Skeletal muscle satellite cell (primary cell): Measurements from ENCODE around the gene PPM1B.

Experiments used
- H3K27me3 ChIP-seq: 2 replicates; pipeline ENCODE4 v1.7.0; 2013; ENCODE audit warnings: low read length; ENCODE audit not compliant: control insufficient read depth, insufficient read depth
- H3K36me3 ChIP-seq: 2 replicates; pipeline ENCODE4 v1.7.0; 2013; ENCODE audit warnings: mild to moderate bottlenecking, control low read depth, low read length; ENCODE audit not compliant: insufficient read depth
- H3K4me1 ChIP-seq: 2 replicates; pipeline ENCODE4 v1.7.0; 2013; ENCODE audit warnings: low read length; ENCODE audit not compliant: control insufficient read depth, insufficient read depth
- H3K4me2 ChIP-seq: 2 replicates; pipeline ENCODE4 v1.7.0; 2013; ENCODE audit warnings: mild to moderate bottlenecking, low read length
- H3K4me3 ChIP-seq: 2 replicates; pipeline ENCODE4 v1.7.0; 2013; ENCODE audit warnings: low read length
- H3K9ac ChIP-seq: 2 replicates; pipeline ENCODE4 v1.7.0; 2013; ENCODE audit warnings: mild to moderate bottlenecking, low read depth, low read length, moderate library complexity
- H3K9me3 ChIP-seq: replicated peaks from 2 replicates; pipeline ENCODE4 v1.7.0; 2013; ENCODE audit warnings: mild to moderate bottlenecking, control low read depth, low read length

Gene PPM1B

GRCh38 chr2:44184106-44184505 is 15.4 kb downstream of the PPM1B start:
- Histone ChIP-seq H3K4me1 (no peaks in the 10 kb centered on the region), H3K4me3 (no peak overlapping the region), H3K4me2 (no peak overlapping the region), H3K36me3 (peaks cover 3% of the 10 kb centered on the region), H3K9me3 (no peaks in the 10 kb centered on the region), H3K27me3 (no peaks in the 10 kb centered on the region), H3K9ac (no peak overlapping the region)

DNA sequence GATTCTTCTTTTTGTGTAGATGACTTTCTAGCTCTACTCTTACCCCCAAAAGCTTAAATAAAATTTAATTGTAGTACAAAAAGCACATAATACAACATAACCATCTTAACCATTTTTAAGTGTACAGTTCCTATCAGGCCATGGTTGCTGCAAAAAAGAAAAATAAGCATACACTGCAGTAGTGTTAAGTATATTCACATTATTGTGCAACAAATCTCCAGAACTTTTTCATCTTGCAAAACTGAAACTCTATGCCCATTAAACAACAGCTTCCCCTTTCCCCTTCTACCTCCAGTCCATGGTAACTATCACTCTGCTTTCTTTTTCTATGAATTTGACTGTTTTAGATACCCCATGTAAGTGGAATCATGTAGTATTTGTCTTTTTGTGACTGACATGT is 18.1 kb downstream of the PPM1B start:
- Histone ChIP-seq H3K4me2 (no peak overlapping the region), H3K9me3 (no peaks in the 10 kb centered on the region), H3K4me1 (no peaks in the 10 kb centered on the region), H3K9ac (no peak overlapping the region), H3K4me3 (no peak overlapping the region), H3K27me3 (no peaks in the 10 kb centered on the region), H3K36me3 (no peaks in the 10 kb centered on the region)

- Histone ChIP-seq H3K9ac (no peak overlapping the region), H3K4me2 (no peak overlapping the region), H3K27me3 (no peaks in the 10 kb centered on the region), H3K4me1 (no peaks in the 10 kb centered on the region), H3K36me3 (no peaks in the 10 kb centered on the region), H3K4me3 (no peak overlapping the region), H3K9me3 (no peaks in the 10 kb centered on the region)
Measured at GRCh38 chr2:44187251-44187650, 18.6 kb downstream of the PPM1B start.

- Histone ChIP-seq H3K4me3 (no peak overlapping the region), H3K4me1 (no peaks in the 10 kb centered on the region), H3K9ac (no peak overlapping the region), H3K36me3 (no peaks in the 10 kb centered on the region), H3K4me2 (no peak overlapping the region), H3K27me3 (no peaks in the 10 kb centered on the region), H3K9me3 (no peaks in the 10 kb centered on the region)
Measured at GRCh38 chr2:44188696-44189095, 20.0 kb downstream of the PPM1B start.

GRCh38 chr2:44189104-44189503 is 20.4 kb downstream of the PPM1B start:
- H3K4me3 ChIP-seq: no peak overlapping the region

GRCh38 chr2:44190526-44190925 is 21.9 kb downstream of the PPM1B start:
- Histone ChIP-seq H3K4me1 (no peaks in the 10 kb centered on the region), H3K4me2 (no peak overlapping the region), H3K36me3 (no peaks in the 10 kb centered on the region), H3K4me3 (no peak overlapping the region), H3K9me3 (no peaks in the 10 kb centered on the region), H3K27me3 (no peaks in the 10 kb centered on the region), H3K9ac (no peak overlapping the region)

More at GRCh38 chr2:44189104-44189503, 20.4 kb downstream of the PPM1B start:
- no peak overlapping the region for H3K4me2 ChIP-seq
- no peaks in the 10 kb centered on the region for H3K4me1 ChIP-seq
- H3K27me3 ChIP-seq: no peaks in the 10 kb centered on the region
- no peaks in the 10 kb centered on the region for H3K9me3 ChIP-seq
- no peaks in the 10 kb centered on the region for H3K36me3 ChIP-seq
- no peak overlapping the region for H3K9ac ChIP-seq

DNA sequence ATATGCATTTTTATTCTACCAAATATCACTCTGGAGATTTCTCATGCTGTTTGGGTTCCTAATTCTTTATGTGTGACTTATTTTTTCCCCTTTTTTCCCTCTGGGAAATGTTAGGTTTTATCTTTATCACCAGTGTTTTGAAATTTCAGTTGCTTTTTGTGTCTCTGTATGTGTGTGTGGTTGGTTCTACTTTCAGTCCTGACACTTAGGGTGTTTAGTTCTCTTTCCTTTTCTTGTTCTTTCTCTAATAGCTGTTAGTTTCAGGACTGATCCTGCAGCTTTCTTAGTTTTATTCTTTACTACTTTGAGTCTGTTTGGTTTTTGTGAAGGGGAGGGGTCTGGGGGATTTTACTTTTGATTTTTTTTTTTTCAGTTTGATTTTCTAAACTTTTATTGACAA is 23.1 kb downstream of the PPM1B start:
- no peak overlapping the region for H3K4me2 ChIP-seq
- no peaks in the 10 kb centered on the region for H3K36me3 ChIP-seq
- no peaks in the 10 kb centered on the region for H3K9me3 ChIP-seq
- H3K4me3 ChIP-seq: no peak overlapping the region
- H3K27me3 ChIP-seq: no peaks in the 10 kb centered on the region
- no peaks in the 10 kb centered on the region for H3K4me1 ChIP-seq
- no peak overlapping the region for H3K9ac ChIP-seq

GRCh38 chr2:44192646-44193045 is 24.0 kb downstream of the PPM1B start:
- Histone ChIP-seq H3K27me3 (no peaks in the 10 kb centered on the region), H3K4me1 (no peaks in the 10 kb centered on the region), H3K9ac (no peak overlapping the region), H3K9me3 (no peaks in the 10 kb centered on the region), H3K4me2 (no peak overlapping the region), H3K36me3 (no peaks in the 10 kb centered on the region), H3K4me3 (no peak overlapping the region)

DNA sequence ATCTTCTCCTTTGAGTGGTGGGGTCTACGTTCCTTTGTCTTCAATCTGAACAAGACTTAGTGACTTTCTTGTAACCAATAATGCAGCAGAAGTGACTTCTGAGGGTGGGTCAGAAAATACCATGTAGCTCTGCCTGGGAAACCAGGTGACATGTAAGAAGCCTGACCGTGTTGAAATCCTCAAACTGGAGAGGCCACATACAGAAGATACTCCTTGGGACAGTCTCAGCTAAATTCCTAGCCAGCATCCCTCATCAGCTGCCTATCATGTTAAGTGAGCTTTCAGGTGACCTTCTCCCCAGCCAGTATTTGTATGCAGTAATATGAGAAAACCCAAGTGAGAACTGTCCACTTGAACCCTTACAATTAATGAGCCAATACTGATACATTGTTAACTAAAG is 27.0 kb downstream of the PPM1B start:
- H3K4me2 ChIP-seq: no peak overlapping the region
- H3K4me1 ChIP-seq: no peaks in the 10 kb centered on the region
- H3K4me3 ChIP-seq: no peak overlapping the region

GRCh38 chr2:44197816-44198215 is 29.1 kb downstream of the PPM1B start:
- Histone ChIP-seq H3K9ac (no peak overlapping the region), H3K4me2 (no peak overlapping the region), H3K36me3 (no peaks in the 10 kb centered on the region), H3K4me1 (peaks cover 6% of the 10 kb centered on the region), H3K27me3 (no peaks in the 10 kb centered on the region), H3K4me3 (no peak overlapping the region), H3K9me3 (no peaks in the 10 kb centered on the region)

More for the DNA sequence above, 27.0 kb downstream of the PPM1B start:
- Histone ChIP-seq H3K9ac (no peak overlapping the region), H3K27me3 (no peaks in the 10 kb centered on the region), H3K9me3 (no peaks in the 10 kb centered on the region), H3K36me3 (no peaks in the 10 kb centered on the region)

- no peak overlapping the region for H3K4me3 ChIP-seq
- no peaks in the 10 kb centered on the region for H3K27me3 ChIP-seq
- no peak overlapping the region for H3K4me2 ChIP-seq
- no peaks in the 10 kb centered on the region for H3K36me3 ChIP-seq
- no peaks in the 10 kb centered on the region for H3K9me3 ChIP-seq
- H3K4me1 ChIP-seq: peaks cover 6% of the 10 kb centered on the region
- H3K9ac ChIP-seq: no peak overlapping the region
Measured at GRCh38 chr2:44200011-44200410, 31.3 kb downstream of the PPM1B start.

GRCh38 chr2:44200759-44201158 is 32.1 kb downstream of the PPM1B start:
- Histone ChIP-seq H3K9ac (no peak overlapping the region), H3K4me3 (no peak overlapping the region), H3K9me3 (no peaks in the 10 kb centered on the region), H3K4me2 (no peak overlapping the region), H3K4me1 (peaks cover 6% of the 10 kb centered on the region), H3K36me3 (no peaks in the 10 kb centered on the region), H3K27me3 (no peaks in the 10 kb centered on the region)
